ENCODE measurements around the gene RFX4. TPM values are rescaled to one million over a fixed set of nuclear protein-coding genes. Genes with fewer than 3 reads are reported as not detected.

Gene RFX4
- total and polyA plus RNA-seq, 2 donors from 2014 or later, result not detected

- Histone ChIP-seq H3K4me1 (ENCODE audit: control insufficient read depth in 2 of 3, insufficient read depth in 2 of 3, low read depth in 1 of 3, low read length in 3 of 3) (no peaks in the 10 kb centered on the region), H3K4me3 (ENCODE audit: low read length in 3 of 3) (no peak overlapping the region), H3K27ac (ENCODE audit: low read depth in 2 of 2, low read length in 2 of 2) (no peak overlapping the region), H3K36me3 (ENCODE audit: control insufficient read depth in 2 of 3, insufficient read depth in 3 of 3, low read length in 3 of 3) (peaks cover 0 to 2% (median 0%) of the 10 kb centered on the region in 3 donors), H3K9ac (ENCODE audit: low read length in 3 of 3) (no peak overlapping the region), H3K27me3 (ENCODE audit: control insufficient read depth, insufficient read depth, low read length) (no peaks in the 10 kb centered on the region), H3K9me3 (ENCODE audit: control insufficient read depth in 2 of 3, insufficient read depth in 1 of 3, low read length in 3 of 3) (no peaks in the 10 kb centered on the region)
- no peak for TF ChIP-seq CTCF (IDR thresholded peaks at IDR 0.05; ENCODE audit: borderline replicate concordance, extremely low read depth, insufficient read depth)
- intact Hi-C loops (cut with DNase I), result no loop called here
- peak in 1 of 5 donors; percentile 4 for DNase-seq
- no peak for FAIRE-seq
These were observed 221.9 kb downstream of the RFX4 start for GRCh38 chr12:106804668-106805067.

Other genes with a start within 250 kb of the RFX4 start
- 9.7 TPM for gene POLR3B, start 225.3 kb upstream of the RFX4 start, total RNA-seq
- 5.2 TPM for gene POLR3B, start 225.3 kb upstream of the RFX4 start, polyA plus RNA-seq (ENCODE audit: insufficient read depth, low read depth, low replicate concordance)
- 18.0 TPM for gene RIC8B, start 191.7 kb downstream of the RFX4 start, total RNA-seq
- 7.7 TPM for gene RIC8B, start 191.7 kb downstream of the RFX4 start, polyA plus RNA-seq (ENCODE audit: insufficient read depth, low read depth, low replicate concordance)